ENCODE results near the gene PALD1.

- TF ChIP-seq TAF1 (IDR thresholded peaks at IDR 0.05; ENCODE audit: low read depth) (no peak), REST (IDR thresholded peaks at IDR 0.05; ENCODE audit: low read depth) (no peak), EP300 (IDR thresholded peaks at IDR 0.05; ENCODE audit: borderline replicate concordance) (no peak), YY1 (IDR thresholded peaks at IDR 0.05; ENCODE audit: low read depth) (no peak), FOXM1 (IDR thresholded peaks at IDR 0.05; ENCODE audit: borderline replicate concordance, low read depth) (no peak), RAD21 (IDR thresholded peaks at IDR 0.05; ENCODE audit: low read depth) (peak; percentile 81), NFIC (IDR thresholded peaks at IDR 0.05) (no peak), TEAD4 (IDR thresholded peaks at IDR 0.05) (no peak), TCF12 (IDR thresholded peaks at IDR 0.05; ENCODE audit: low read depth) (no peak), MAX (IDR thresholded peaks at IDR 0.05) (no peak), CREB1 (IDR thresholded peaks at IDR 0.05; ENCODE audit: low read depth) (no peak), CEBPB (IDR thresholded peaks at IDR 0.05) (no peak), EGR1 (IDR thresholded peaks at IDR 0.05) (no peak)
Observed at GRCh38 chr10:70540089-70540788, 61.7 kb downstream of the PALD1 start.

Measured in Ishikawa (cell line).